HuH-7 (cell line): ENCODE data around the gene NANOS2.
"Not testable (repeated sequence)": the region's sequence is repeated elsewhere in the genome, so short reads cannot be mapped to it uniquely, and the experiment has no call there.

Experiments
- DNase-seq: peaks from one replicate; pipeline ENCODE4 v3.0.0; 2011; ENCODE audit warnings: low spot score

The NANOS2 gene

GRCh38 chr19:45927565-45928261 is 13.1 kb upstream of the NANOS2 start:
- DNase-seq: peak; percentile 97

- DNase-seq: no peak
Observed at GRCh38 chr19:45924891-45925447, 10.4 kb upstream of the NANOS2 start.

- DNase-seq: peak; percentile 54
Observed at GRCh38 chr19:45922281-45922680, 7.7 kb upstream of the NANOS2 start.

- DNase-seq: no peak
Observed at GRCh38 chr19:45920458-45920857, 5.9 kb upstream of the NANOS2 start.

- no peak for DNase-seq
Observed at GRCh38 chr19:45919678-45920077, 5.1 kb upstream of the NANOS2 start.

- DNase-seq: no peak
Observed at GRCh38 chr19:45918721-45919120, 4.1 kb upstream of the NANOS2 start.

- no peak for DNase-seq
Observed at GRCh38 chr19:45917421-45918091, 3.0 kb upstream of the NANOS2 start.

GRCh38 chr19:45911291-45911690 is 3.3 kb downstream of the NANOS2 start:
- DNase-seq: no peak

GRCh38 chr19:45908956-45909355 is 5.6 kb downstream of the NANOS2 start:
- DNase-seq: no peak

- DNase-seq: no peak
Observed at GRCh38 chr19:45906221-45906620, 8.4 kb downstream of the NANOS2 start.

- no peak for DNase-seq
Observed at GRCh38 chr19:45905011-45905410, 9.6 kb downstream of the NANOS2 start.

GRCh38 chr19:45902651-45903625 is 11.6 kb downstream of the NANOS2 start:
- DNase-seq: peak; percentile 100

- no peak for DNase-seq
Observed at GRCh38 chr19:45901912-45902650, 12.5 kb downstream of the NANOS2 start, which contains the start of gene MYPOP. Gene MYPOP (minus strand): TSS chr19:45902613. CDS start chr19:45901773, 840 bp downstream.

GRCh38 chr19:45901432-45901911 is 13.1 kb downstream of the NANOS2 start:
- DNase-seq: no peak

- DNase-seq: no peak
Observed at GRCh38 chr19:45900738-45901431, 13.7 kb downstream of the NANOS2 start.

GRCh38 chr19:45899919-45900589 is 14.5 kb downstream of the NANOS2 start:
- DNase-seq: no peak

GRCh38 chr19:45899253-45899652 is 15.3 kb downstream of the NANOS2 start:
- no peak for DNase-seq

- no peak for DNase-seq
Observed at GRCh38 chr19:45897261-45897812, 17.2 kb downstream of the NANOS2 start.

GRCh38 chr19:45895983-45896599 is 18.5 kb downstream of the NANOS2 start:
- not testable (repeated sequence) for DNase-seq
